Limb (tissue), 2 donors: ENCODE measurements around the gene RALY.
"Not testable (repeated sequence)": the region's sequence is repeated elsewhere in the genome, so short reads cannot be mapped to it uniquely, and the experiment has no call there.

Experiments used
- DNase-seq, 2 donors: peaks; one replicate each; pipeline ENCODE4 v3.0.0-alpha.2; 2016; ENCODE audit errors: extremely low spot score in 2 of 2

The RALY gene

GRCh38 chr20:34105978-34106675 lies 112.4 kb downstream of the RALY start:
- DNase-seq = no peak

DNA sequence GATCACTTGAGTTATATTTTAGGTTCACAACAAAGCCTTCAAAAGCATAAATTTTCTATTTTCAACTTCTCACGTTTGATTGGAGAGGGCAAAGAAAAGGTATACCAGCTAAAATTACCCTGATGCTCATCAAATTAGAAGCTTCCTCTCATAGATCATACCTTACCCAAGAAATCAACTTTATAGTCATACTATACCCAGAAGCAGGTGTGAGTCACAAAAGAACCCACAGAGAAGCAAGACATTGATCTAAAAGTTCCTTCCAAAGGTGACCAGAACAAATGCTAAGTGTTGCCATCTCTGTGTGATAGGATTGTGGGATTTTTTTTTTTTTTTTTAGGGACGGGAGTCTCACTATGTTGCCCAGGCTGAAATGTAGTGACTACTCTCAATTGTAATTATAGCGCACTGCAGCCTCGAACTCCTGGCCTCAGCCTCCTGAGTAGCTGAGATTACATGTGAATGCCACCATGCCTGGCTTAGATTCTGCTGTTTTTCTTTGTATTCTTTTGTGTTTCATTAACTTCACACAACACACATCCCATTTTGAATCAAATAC lies 115.0 kb downstream of the RALY start:
- DNase-seq = no peak

DNA sequence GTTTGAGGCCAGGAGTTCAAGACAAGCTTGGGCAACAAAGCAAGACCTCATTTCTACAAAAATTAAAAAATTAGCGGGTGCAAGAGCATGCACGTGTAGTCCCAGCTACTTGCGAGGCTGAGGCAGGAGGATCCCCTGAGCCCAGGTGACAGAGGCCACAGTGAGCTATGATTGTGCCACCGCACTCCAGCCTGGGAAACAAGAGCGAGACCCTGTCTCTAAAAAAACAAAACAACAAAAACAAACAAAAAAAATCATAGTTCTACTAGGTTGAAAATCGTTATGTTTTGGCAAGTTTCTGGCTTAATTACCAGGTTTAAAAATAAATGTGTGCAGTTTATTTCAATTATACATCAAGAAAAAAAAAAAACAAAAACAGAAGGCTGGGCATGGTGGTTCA lies 115.7 kb downstream of the RALY start:
- DNase-seq = no peak

DNA sequence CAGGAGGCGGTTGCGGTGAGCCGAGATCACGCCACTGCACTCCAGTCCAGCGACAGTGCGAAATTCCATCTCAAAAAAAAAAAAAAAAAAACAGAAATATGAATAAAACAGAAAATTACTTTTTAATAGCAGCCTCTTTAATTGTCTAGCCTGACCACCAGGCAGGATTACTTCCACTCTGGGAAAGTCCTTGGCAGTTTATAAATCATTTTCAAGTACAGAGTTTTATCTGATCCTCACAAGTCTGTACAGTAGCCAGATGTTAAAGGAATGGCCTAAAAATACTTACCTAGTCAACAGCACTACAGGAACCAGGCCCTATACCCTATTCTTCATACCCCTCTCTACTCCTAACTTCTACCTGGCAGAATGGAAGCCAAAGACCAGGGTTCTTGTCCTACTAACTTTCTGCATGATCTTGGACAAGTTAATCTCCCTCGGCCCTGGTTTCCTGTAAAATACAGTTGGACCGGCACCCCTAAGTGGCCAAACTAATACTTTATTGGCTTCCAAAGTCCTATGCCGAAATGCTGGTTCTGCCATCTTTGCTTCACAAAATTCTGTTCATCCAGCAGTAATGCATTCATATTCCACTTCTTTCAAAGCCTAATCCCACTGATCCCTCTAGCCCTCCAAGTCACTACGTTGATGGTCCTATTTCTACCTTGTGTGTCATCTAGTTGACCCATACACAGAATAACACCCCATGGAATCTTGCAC lies 116.5 kb downstream of the RALY start:
- DNase-seq = no peak

DNA sequence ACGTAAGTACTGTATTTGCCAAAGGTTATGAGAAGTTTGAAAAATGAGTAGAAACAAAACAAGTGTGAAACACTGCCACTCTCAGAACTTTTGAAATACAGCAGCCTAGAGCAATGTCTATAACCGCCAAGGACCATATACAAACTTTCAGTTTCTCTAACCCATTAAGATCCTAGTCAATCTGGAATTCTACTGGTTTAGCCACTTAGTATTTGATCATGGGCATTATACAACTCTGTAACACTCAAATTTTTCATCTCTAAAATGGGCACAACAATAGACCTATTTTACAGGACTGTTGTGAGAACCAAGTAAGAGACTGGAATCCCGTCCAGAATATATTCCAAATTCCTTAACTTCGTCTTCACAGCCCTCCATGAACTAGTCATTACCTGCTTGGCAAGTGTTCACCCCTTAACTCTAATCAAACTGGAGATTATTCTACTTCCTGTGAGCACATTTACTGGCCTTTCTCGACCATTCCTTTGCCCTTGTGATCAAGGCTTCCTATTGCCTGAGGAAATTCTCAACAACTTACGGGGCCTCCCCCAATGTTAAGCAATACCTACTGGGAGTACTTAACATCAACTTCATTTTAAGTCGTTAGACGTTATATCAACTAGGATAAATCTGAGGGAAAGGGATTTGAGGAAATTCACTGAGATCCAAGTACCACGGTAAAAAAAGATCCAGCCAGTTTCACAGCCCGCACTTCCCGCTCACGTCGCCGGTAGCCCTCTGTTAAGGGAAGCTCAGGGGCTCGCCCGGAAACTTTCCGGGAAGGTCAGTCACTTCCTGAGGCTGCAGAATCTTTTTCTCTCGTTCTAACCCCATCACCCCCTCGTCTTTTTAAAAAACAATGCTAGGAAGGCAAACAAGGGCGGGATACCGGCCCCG lies 117.3 kb downstream of the RALY start:
- DNase-seq = no peak

- peak; percentile 96 to 99 for DNase-seq
Observed at GRCh38 chr20:34111702-34112599, 118.2 kb downstream of the RALY start, which contains the start of gene EIF2S2. Gene EIF2S2, minus strand, starts transcription at chr20:34112243. Its CDS starts 133 bp downstream, at chr20:34112110.

DNA sequence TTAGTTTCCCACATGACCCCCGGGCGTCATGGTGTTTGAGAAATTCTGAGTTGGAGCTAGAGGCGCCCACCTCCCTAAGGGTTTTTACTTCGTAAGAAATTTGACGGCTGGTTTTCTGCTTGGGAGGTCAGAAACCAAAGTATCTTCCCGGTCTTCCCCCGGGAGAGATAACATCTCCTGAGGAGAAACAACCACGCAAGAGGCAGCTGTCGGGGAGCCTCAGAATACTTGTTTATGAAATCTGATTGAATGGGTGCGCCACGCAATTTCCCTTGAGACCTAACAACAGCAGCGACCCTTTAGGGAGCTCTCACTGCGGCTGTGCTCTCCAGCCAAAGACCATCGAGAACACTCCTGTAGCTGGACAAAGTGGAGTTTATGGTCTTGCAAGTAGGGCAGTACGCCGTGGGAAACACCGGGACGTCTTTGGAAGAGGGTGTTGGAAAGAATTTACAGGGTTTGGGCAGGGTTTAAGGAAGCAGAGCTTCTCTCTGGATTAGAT lies 118.9 kb downstream of the RALY start:
- DNase-seq = no peak

- no peak for DNase-seq
Observed at GRCh38 chr20:34114809-34115208, 121.1 kb downstream of the RALY start.

GRCh38 chr20:34115232-34115631 lies 121.5 kb downstream of the RALY start:
- DNase-seq = no peak

DNA sequence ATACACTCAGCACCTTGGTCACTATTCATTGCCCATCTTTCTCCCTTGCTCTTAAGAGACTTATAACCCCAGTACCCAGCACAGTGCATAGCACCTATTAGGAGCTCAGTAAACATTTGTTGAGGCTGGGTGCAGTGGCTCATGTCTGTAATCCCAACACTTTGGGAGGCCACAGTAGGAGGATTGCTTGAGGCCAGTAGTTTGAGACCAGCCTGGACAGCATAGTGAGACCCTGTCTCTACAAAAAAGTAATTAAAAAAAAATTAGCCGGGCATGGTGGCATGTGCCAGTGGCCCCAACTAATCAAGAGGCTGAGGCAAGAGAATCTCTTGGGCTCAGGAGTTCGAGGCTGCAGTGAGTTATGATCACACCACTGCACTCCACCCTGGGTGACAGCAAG lies 126.5 kb downstream of the RALY start:
- DNase-seq = no peak

DNA sequence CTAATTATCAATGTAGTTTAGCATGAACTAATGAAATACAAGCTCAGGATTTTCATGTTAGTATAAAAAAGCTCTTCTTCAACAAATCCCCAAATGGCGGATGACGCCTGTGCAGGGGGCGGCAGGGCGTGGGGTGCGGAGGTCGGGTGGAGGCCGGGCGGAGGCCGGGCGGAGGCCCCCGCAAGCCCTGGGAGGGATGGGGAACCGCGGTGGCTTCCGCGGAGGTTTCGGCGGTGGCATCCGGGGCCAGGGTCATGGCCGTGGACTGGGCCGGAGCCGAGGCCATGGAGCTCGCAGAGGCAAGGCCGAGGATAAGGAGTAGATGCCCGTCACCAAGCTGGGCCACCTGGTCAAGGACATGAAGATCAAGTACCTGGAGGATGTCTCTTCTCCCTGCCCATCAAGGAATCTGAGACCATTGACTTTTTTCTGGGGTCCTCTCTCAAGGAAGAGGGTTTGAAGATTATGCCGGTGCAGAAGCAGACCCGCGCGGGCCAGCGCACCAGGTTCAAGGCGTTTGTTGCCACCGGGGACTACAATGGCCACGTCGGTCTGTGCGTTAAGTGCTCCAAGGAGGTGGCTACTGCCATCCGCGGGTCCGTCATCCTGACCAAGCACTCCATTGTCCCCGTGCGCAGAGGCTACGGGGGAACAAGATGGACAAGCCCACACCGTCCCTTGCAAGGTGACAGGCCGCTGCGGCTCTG lies 128.7 kb downstream of the RALY start:
- DNase-seq = no peak

- no peak for DNase-seq
Observed at GRCh38 chr20:34123309-34123708, 129.6 kb downstream of the RALY start.

- no peak for DNase-seq
Observed at GRCh38 chr20:34124469-34125249, 130.9 kb downstream of the RALY start.

GRCh38 chr20:34127792-34128191 lies 134.1 kb downstream of the RALY start:
- no peak for DNase-seq

DNA sequence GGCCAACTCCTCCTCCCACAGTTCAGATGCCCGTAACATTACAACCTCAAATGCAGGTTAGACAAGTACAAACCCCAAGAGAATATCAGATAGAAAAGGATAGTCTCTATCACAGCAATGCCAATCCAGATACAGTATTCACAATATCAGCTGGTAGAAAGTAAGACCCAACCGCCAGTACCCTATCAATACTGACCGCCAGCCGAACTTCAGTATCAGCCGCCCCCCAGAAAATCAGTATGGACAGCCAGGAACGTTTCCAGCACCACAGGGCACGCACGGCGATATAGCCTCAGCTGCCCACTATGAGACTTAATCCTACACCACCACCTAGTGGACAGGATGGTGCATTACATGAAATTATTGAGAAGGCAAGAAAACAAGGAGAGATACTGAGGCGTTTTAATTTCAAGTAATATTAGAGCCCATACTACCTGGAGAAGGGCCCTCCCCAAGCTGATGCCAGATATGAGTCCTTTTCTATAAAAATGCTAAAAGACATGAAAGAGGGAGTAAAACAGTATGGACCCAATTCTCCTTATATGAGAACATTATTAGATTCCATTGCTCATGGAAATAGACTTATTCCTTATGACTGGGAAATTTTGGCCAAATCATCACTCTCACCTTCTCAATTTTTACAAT lies 135.9 kb downstream of the RALY start:
- DNase-seq = peak; percentile 58 to 74

GRCh38 chr20:34131491-34131890 lies 137.8 kb downstream of the RALY start:
- DNase-seq = no peak

GRCh38 chr20:34132491-34132890 lies 138.8 kb downstream of the RALY start:
- not testable (repeated sequence) for DNase-seq

- DNase-seq = not testable (repeated sequence)
Observed at GRCh38 chr20:34132943-34133342, 139.2 kb downstream of the RALY start.
